K562 (cell line): ENCODE data around the gene NOS1. TPM values are rescaled to one million over a fixed set of nuclear protein-coding genes. Genes with fewer than 3 reads are reported as not detected.

Experiments used
- ATF7 ChIP-seq: fragments of 450-650 bp; IDR thresholded peaks from 2 replicates; pipeline ENCODE4 v1.7.1; 2014; ENCODE audit warnings: mild to moderate bottlenecking, moderate library complexity
- BCOR ChIP-seq: fragments of 450-650 bp; IDR thresholded peaks from 2 replicates; pipeline ENCODE4 v1.6.1; 2016
- CHD4 ChIP-seq: fragments of 200-600 bp; sonication (generic); IDR thresholded peaks from 3 replicates; pipeline ENCODE4 v1.6.1; 2012; ENCODE audit warnings: low read depth, mild to moderate bottlenecking, mixed read lengths, low read length, inconsistent platforms; ENCODE audit not compliant: insufficient read depth, insufficient replicate concordance, poor library complexity, severe bottlenecking
- CREB1 ChIP-seq, 2 experiments: sonication (generic) in 1 of 2; formaldehyde crosslinking in 1 of 2; IDR thresholded peaks; 2 replicates each; pipeline versions ENCODE4 v1.6.1 to v1.8.0; 2012 to 2022; ENCODE audit warnings: inconsistent platforms in 1 of 2, mild to moderate bottlenecking in 1 of 2, missing genetic modification reagents in 1 of 2, moderate library complexity in 1 of 2
- FOXP4 ChIP-seq: sonication (generic); formaldehyde crosslinking; IDR thresholded peaks from 2 replicates; pipeline ENCODE4 v1.8.0; 2022; ENCODE audit warnings: mild to moderate bottlenecking, missing genetic modification reagents, borderline replicate concordance
- HDAC2 ChIP-seq: fragments of 450-650 bp; IDR thresholded peaks from 2 replicates; pipeline ENCODE4 v1.6.1; 2016; ENCODE audit warnings: mild to moderate bottlenecking
- MAX ChIP-seq: sonication (generic); formaldehyde crosslinking; IDR thresholded peaks from 2 replicates; pipeline ENCODE4 v1.9.0; 2022; ENCODE audit warnings: mild to moderate bottlenecking, missing genetic modification reagents
- NELFE ChIP-seq: IDR thresholded peaks from 2 replicates; pipeline ENCODE4 v1.6.1; 2011; ENCODE audit warnings: mild to moderate bottlenecking; ENCODE audit not compliant: insufficient read depth, insufficient read length
- NFATC3 ChIP-seq: fragments of 450-650 bp; IDR thresholded peaks from 2 replicates; pipeline ENCODE4 v1.6.1; 2017; ENCODE audit warnings: mild to moderate bottlenecking
- NR0B1 ChIP-seq: fragments of 450-650 bp; IDR thresholded peaks from one replicate; pipeline ENCODE4 v1.6.1; 2018; ENCODE audit warnings: mild to moderate bottlenecking, moderate library complexity; ENCODE audit not compliant: partially characterized antibody
- POLR2G ChIP-seq: fragments of 200-400 bp; formaldehyde crosslinking; IDR thresholded peaks from 2 replicates; pipeline ENCODE4 v1.6.1; 2017; ENCODE audit warnings: low read depth, mild to moderate bottlenecking, antibody characterized with exemption, low read length, moderate library complexity
- RFX1 ChIP-seq: fragments of 450-650 bp; IDR thresholded peaks from 2 replicates; pipeline ENCODE4 v1.6.1; 2016; ENCODE audit warnings: mild to moderate bottlenecking, moderate library complexity
- SAP30 ChIP-seq: fragments of 200-600 bp; sonication (generic); IDR thresholded peaks from 2 replicates; pipeline ENCODE4 v1.6.1; 2012; ENCODE audit warnings: borderline replicate concordance, low read depth, mild to moderate bottlenecking, moderate library complexity, low read length, control low read depth, inconsistent platforms; ENCODE audit not compliant: insufficient read depth, poor library complexity, severe bottlenecking
- SRSF9 ChIP-seq: fragments of 200-400 bp; formaldehyde crosslinking; IDR thresholded peaks from 2 replicates; pipeline ENCODE4 v1.6.1; 2017; ENCODE audit warnings: low read depth, low read length, borderline replicate concordance
- STAT5B ChIP-seq: fragments of 250-450 bp; sonication (Bioruptor Pico); IDR thresholded peaks from 2 replicates; pipeline ENCODE4 v1.8.0; 2021; ENCODE audit warnings: mild to moderate bottlenecking, inconsistent platforms
- TBP ChIP-seq: optimal IDR thresholded peaks from 2 replicates; pipeline ENCODE3; 2011; ENCODE audit warnings: low read depth, low read length, improper control_type of control experiment
- TFAP4 ChIP-seq: sonication (generic); formaldehyde crosslinking; IDR thresholded peaks from 2 replicates; pipeline ENCODE4 v1.8.0; 2022; ENCODE audit warnings: missing genetic modification reagents, mild to moderate bottlenecking, moderate library complexity, borderline replicate concordance
- U2AF2 ChIP-seq: fragments of 200-400 bp; formaldehyde crosslinking; optimal IDR thresholded peaks from 2 replicates; pipeline ENCODE3; 2017; ENCODE audit warnings: low read depth, mild to moderate bottlenecking, low read length
- ZNF174 ChIP-seq: fragments of 250-450 bp; sonication (Bioruptor Pico); IDR thresholded peaks from 2 replicates; pipeline ENCODE4 v1.4.0; 2020; ENCODE audit warnings: mild to moderate bottlenecking
- ZNF311 ChIP-seq: fragments of 250-450 bp; sonication (Bioruptor Pico); IDR thresholded peaks from 2 replicates; pipeline ENCODE4 v1.4.0; 2020; ENCODE audit warnings: mild to moderate bottlenecking, moderate library complexity
- ZNF347 ChIP-seq: fragments of 450-650 bp; formaldehyde crosslinking; IDR thresholded peaks from 2 replicates; pipeline ENCODE4 v1.4.0; 2020; ENCODE audit warnings: low read depth, mild to moderate bottlenecking, moderate library complexity
- ZNF431 ChIP-seq: sonication (generic); formaldehyde crosslinking; IDR thresholded peaks from 2 replicates; pipeline ENCODE4 v1.8.0; 2022; ENCODE audit warnings: mild to moderate bottlenecking, missing genetic modification reagents
- polyA plus RNA-seq, 8 experiments: library from polyadenylated mRNA; depleted of rRNA in 4 of 8; stranded (reverse) in 5 of 8; unstranded in 3 of 8; fragments of >200 nt; fragmentation: Nextera tagmentation in 2 of 8; fragmentation: Illumina TruSeq in 1 of 8; extraction: Ambion mirVana in 2 of 8; extraction: Trizol in 1 of 8; gene quantifications; 2 replicates each; pipeline versions ENCODE4 v1.2.1 to v1.2.3, GENCODE V29; 2011 to 2014; ENCODE audit warnings: inconsistent platforms in 1 of 8, missing spikeins in 1 of 8
- total RNA-seq, 7 experiments: library from RNA; depleted of rRNA in 6 of 7; stranded (reverse); fragments of >200 nt in 6 of 7; fragmentation: Illumina TruSeq in 2 of 7; extraction: Trizol in 2 of 7; gene quantifications; 2 replicates each; pipeline versions ENCODE4 v1.2.1 to v1.2.3, GENCODE V29; 2011 to 2021; ENCODE audit warnings: low replicate concordance in 1 of 7

The NOS1 gene
- total and polyA plus RNA-seq, 9 of the 15 experiments (the other 6 are each of a cell fraction or from before 2014, with no cell fraction given), result not detected

- no peak for TF ChIP-seq FOXP4 (CRISPR knock-in tag)
- no peak for TF ChIP-seq ZNF347 (CRISPR knock-in tag)
- no peak for TF ChIP-seq NFATC3
- peak; percentile 75; the same call in 1 of the 2 replicates for TF ChIP-seq BCOR
- no peak for TF ChIP-seq SAP30
- peak; percentile 31; the same call in 1 of the 2 replicates for TF ChIP-seq TFAP4 (CRISPR knock-in tag)
- no peak for TF ChIP-seq POLR2G
- TF ChIP-seq STAT5B (CRISPR knock-in tag), result no peak
- TF ChIP-seq ATF7, result no peak
- peak; percentile 80 for TF ChIP-seq CHD4
- TF ChIP-seq MAX, result 0 out of 2 replicates have a peak, but pooled peaks have one; percentile 26
- no peak for TF ChIP-seq RFX1
- TF ChIP-seq CREB1 (IDR thresholded peaks at IDR 0.05), result no peak
- TF ChIP-seq CREB1 (CRISPR knock-in tag; IDR thresholded peaks at IDR 0.05), result 0 out of 2 replicates have a peak, but pooled peaks have one; percentile 5
- TF ChIP-seq U2AF2, result no peak
- TF ChIP-seq ZNF431 (CRISPR knock-in tag), result no peak
- no peak for TF ChIP-seq NELFE
- TF ChIP-seq SRSF9, result no peak
- no peak for TF ChIP-seq ZNF311 (CRISPR knock-in tag)
- TF ChIP-seq TBP, result no peak
- no peak for TF ChIP-seq NR0B1
- TF ChIP-seq ZNF174 (CRISPR knock-in tag), result no peak
- no peak for TF ChIP-seq HDAC2
These were observed 172.3 kb downstream of the NOS1 start (continued) for GRCh38 chr12:117188961-117189724.
